A673 (cell line): ENCODE data around the gene EPAS1.

Experiments
- CTCF ChIP-seq: fragments of 300-800, 200-600 bp; sonication (generic); conservative IDR thresholded peaks from 2 replicates; pipeline ENCODE4 v1.5.1; 2017; ENCODE audit warnings: low read depth, mild to moderate bottlenecking, antibody characterized with exemption, low read length, moderate library complexity, mixed read lengths
- EZH2 ChIP-seq: fragments of 200-600 bp; sonication (generic); IDR thresholded peaks from 2 replicates; pipeline ENCODE4 v1.6.1; 2017; ENCODE audit warnings: borderline replicate concordance, low read depth, mild to moderate bottlenecking, mixed read lengths, antibody characterized with exemption, low read length; ENCODE audit not compliant: poor library complexity, severe bottlenecking

- no peak for TF ChIP-seq CTCF
- no peak for TF ChIP-seq EZH2
Measured at GRCh38 chr2:46252891-46253659, 44.1 kb upstream of the EPAS1 start.
